WTC11 (cell line): ENCODE data around the gene SEC22C. TPM values are rescaled to one million over a fixed set of nuclear protein-coding genes. Genes with fewer than 3 reads are reported as not detected.

Source experiments
- ATAC-seq: fragments of 200-7000 bp; cut with Tn5 transposase; 2 replicates; pipeline ENCODE4 v1.10.0; 2021; ENCODE audit warnings: mild to moderate bottlenecking, moderate library complexity
- CTCF ChIA-PET: fragments of 300-600 bp; sonication (Branson Sonifier 250); formaldehyde crosslinking; loops from one replicate; lab custom pipeline; 2021; ENCODE audit warnings: antibody characterized with exemption; lab: Charles Lee
- POLR2A ChIA-PET: fragments of 350-600 bp; sonication (Branson Sonifier 250); formaldehyde crosslinking; loops from one replicate; lab custom pipeline; 2021; ENCODE audit warnings: antibody characterized with exemption; lab: Charles Lee
- DNase-seq: peaks from one replicate; pipeline ENCODE4 v3.0.0; 2021; ENCODE audit warnings: low spot score
- H3K27ac Mint-ChIP-seq: 2 replicates; pipeline ENCODE4 v1.8.0; 2021; ENCODE audit warnings: mixed read lengths
- H3K27me3 Mint-ChIP-seq: 2 replicates; pipeline ENCODE4 v1.8.0; 2021; ENCODE audit warnings: low read depth, mild to moderate bottlenecking, moderate library complexity, mixed read lengths
- H3K36me3 Mint-ChIP-seq: 2 replicates; pipeline ENCODE4 v1.8.0; 2021; ENCODE audit warnings: mixed read lengths
- H3K4me1 Mint-ChIP-seq: 2 replicates; pipeline ENCODE4 v1.8.0; 2022; ENCODE audit warnings: mixed read lengths
- H3K4me3 Mint-ChIP-seq: 2 replicates; pipeline ENCODE4 v1.8.0; 2021; ENCODE audit warnings: mild to moderate bottlenecking, moderate library complexity, mixed read lengths
- H3K9me3 Mint-ChIP-seq: 2 replicates; pipeline ENCODE4 v1.8.0; 2021; ENCODE audit warnings: mixed read lengths
- CBFB ChIP-seq: sonication (generic); formaldehyde crosslinking; IDR thresholded peaks from 2 replicates; pipeline ENCODE4 v1.8.1; 2022; ENCODE audit warnings: mild to moderate bottlenecking, low read depth, missing genetic modification reagents
- ETV6 ChIP-seq: sonication (generic); formaldehyde crosslinking; IDR thresholded peaks from 2 replicates; pipeline ENCODE4 v1.8.1; 2022; ENCODE audit warnings: mild to moderate bottlenecking, missing genetic modification reagents
- FOXP1 ChIP-seq: sonication (generic); formaldehyde crosslinking; IDR thresholded peaks from 2 replicates; pipeline ENCODE4 v1.8.0; 2022; ENCODE audit warnings: missing genetic modification reagents, mild to moderate bottlenecking, moderate library complexity, borderline replicate concordance
- GABPB1 ChIP-seq: sonication (generic); formaldehyde crosslinking; IDR thresholded peaks from 2 replicates; pipeline ENCODE4 v1.8.1; 2023; ENCODE audit warnings: mild to moderate bottlenecking, missing genetic modification reagents
- PRRX2 ChIP-seq: fragments of 250-450 bp; sonication (Bioruptor Pico); IDR thresholded peaks from 2 replicates; pipeline ENCODE4 v1.8.0; 2021; ENCODE audit warnings: mild to moderate bottlenecking
- SMAD3 ChIP-seq: sonication (generic); formaldehyde crosslinking; IDR thresholded peaks from 2 replicates; pipeline ENCODE4 v1.8.0; 2022; ENCODE audit warnings: missing genetic modification reagents, mild to moderate bottlenecking, borderline replicate concordance
- TCF7 ChIP-seq: sonication (generic); formaldehyde crosslinking; IDR thresholded peaks from 2 replicates; pipeline ENCODE4 v1.8.0; 2022; ENCODE audit warnings: mild to moderate bottlenecking, low read depth, missing genetic modification reagents, moderate library complexity
- ZNF138 ChIP-seq: sonication (generic); formaldehyde crosslinking; conservative IDR thresholded peaks from 2 replicates; pipeline ENCODE4 v1.8.1; 2022; ENCODE audit warnings: mild to moderate bottlenecking, moderate library complexity, missing genetic modification reagents
- ZNF396 ChIP-seq: fragments of 250-450 bp; sonication (Bioruptor Pico); IDR thresholded peaks from 2 replicates; pipeline ENCODE4 v1.8.0; 2021; ENCODE audit warnings: mild to moderate bottlenecking, moderate library complexity, borderline replicate concordance
- ZNF423 ChIP-seq: fragments of 250-450 bp; sonication (Bioruptor Pico); IDR thresholded peaks from 2 replicates; pipeline ENCODE4 v2.1.2; 2022; ENCODE audit warnings: mild to moderate bottlenecking, moderate library complexity
- ZNF671 ChIP-seq: fragments of 250-450 bp; sonication (Bioruptor Pico); IDR thresholded peaks from 2 replicates; pipeline ENCODE4 v1.8.0; 2021; ENCODE audit warnings: mild to moderate bottlenecking
- total RNA-seq: library from RNA; stranded (reverse); gene quantifications from 3 replicates; pipeline ENCODE4 v1.2.3, GENCODE V29; 2021
- TF ChIP-seq, protein P1 (sequence below): sonication (generic); formaldehyde crosslinking; IDR thresholded peaks from 2 replicates; pipeline ENCODE4 v1.8.1; 2023; ENCODE audit warnings: mild to moderate bottlenecking, missing genetic modification reagents, moderate library complexity
- TF ChIP-seq, protein P2 (sequence below): fragments of 250-450 bp; sonication (Bioruptor Pico); IDR thresholded peaks from 2 replicates; pipeline ENCODE4 v1.9.0; 2021; ENCODE audit warnings: mild to moderate bottlenecking, borderline replicate concordance
- TF ChIP-seq, protein P3 (sequence below): sonication (generic); formaldehyde crosslinking; IDR thresholded peaks from 2 replicates; pipeline ENCODE4 v1.8.0; 2023; ENCODE audit warnings: missing genetic modification reagents, mild to moderate bottlenecking, borderline replicate concordance
- TF ChIP-seq, protein P4 (sequence below): sonication (generic); formaldehyde crosslinking; IDR thresholded peaks from 2 replicates; pipeline ENCODE4 v1.8.0; 2022; ENCODE audit warnings: mild to moderate bottlenecking, missing genetic modification reagents
- TF ChIP-seq, protein P5 (sequence below): sonication (generic); formaldehyde crosslinking; IDR thresholded peaks from 2 replicates; pipeline ENCODE4 v1.8.1; 2023; ENCODE audit warnings: mild to moderate bottlenecking, missing genetic modification reagents
- TF ChIP-seq, protein P6 (sequence below): fragments of 250-450 bp; sonication (Bioruptor Pico); IDR thresholded peaks from 2 replicates; pipeline ENCODE4 v1.9.0; 2021; ENCODE audit warnings: moderate library complexity, mild to moderate bottlenecking, inconsistent platforms, borderline replicate concordance
- TF ChIP-seq, protein P7 (sequence below): sonication (generic); formaldehyde crosslinking; IDR thresholded peaks from 2 replicates; pipeline ENCODE4 v1.8.1; 2023; ENCODE audit warnings: mild to moderate bottlenecking, moderate library complexity, missing genetic modification reagents
- TF ChIP-seq, protein P8 (sequence below): sonication (generic); formaldehyde crosslinking; IDR thresholded peaks from 2 replicates; pipeline ENCODE4 v1.8.1; 2022; ENCODE audit warnings: mild to moderate bottlenecking, missing genetic modification reagents, moderate library complexity, borderline replicate concordance

Gene SEC22C
- total RNA-seq, 1 experiment from 2014 or later, result 37.0 TPM

DNA sequence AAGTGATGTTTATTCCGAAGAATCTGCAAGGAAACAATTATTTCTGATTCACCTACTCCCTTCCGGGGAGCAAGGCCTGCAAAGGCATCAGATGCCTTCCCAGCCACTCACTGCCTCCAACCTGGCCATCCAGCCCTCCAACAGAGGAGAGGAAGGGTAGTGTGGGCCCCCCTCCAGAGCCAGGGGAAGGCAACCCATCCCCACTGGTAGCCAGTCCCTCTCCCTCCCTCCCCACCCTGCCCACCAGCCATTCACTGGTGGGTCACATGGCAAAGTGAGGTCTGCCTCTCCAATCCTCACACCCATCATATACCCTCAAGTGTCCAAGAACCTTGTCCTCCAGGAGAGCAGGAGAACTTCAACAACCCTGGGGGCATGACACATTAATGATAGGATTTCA, 81.7 kb downstream of the SEC22C start (continued):
- TF ChIP-seq ZNF423 (CRISPR knock-in tag) (no peak), CBFB (CRISPR knock-in tag) (no peak)
- TF ChIP-seq, protein P1, sequence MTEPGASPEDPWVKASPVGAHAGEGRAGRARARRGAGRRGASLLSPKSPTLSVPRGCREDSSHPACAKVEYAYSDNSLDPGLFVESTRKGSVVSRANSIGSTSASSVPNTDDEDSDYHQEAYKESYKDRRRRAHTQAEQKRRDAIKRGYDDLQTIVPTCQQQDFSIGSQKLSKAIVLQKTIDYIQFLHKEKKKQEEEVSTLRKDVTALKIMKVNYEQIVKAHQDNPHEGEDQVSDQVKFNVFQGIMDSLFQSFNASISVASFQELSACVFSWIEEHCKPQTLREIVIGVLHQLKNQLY (CRISPR knock-in tag), result no peak
- TF ChIP-seq, protein P2, sequence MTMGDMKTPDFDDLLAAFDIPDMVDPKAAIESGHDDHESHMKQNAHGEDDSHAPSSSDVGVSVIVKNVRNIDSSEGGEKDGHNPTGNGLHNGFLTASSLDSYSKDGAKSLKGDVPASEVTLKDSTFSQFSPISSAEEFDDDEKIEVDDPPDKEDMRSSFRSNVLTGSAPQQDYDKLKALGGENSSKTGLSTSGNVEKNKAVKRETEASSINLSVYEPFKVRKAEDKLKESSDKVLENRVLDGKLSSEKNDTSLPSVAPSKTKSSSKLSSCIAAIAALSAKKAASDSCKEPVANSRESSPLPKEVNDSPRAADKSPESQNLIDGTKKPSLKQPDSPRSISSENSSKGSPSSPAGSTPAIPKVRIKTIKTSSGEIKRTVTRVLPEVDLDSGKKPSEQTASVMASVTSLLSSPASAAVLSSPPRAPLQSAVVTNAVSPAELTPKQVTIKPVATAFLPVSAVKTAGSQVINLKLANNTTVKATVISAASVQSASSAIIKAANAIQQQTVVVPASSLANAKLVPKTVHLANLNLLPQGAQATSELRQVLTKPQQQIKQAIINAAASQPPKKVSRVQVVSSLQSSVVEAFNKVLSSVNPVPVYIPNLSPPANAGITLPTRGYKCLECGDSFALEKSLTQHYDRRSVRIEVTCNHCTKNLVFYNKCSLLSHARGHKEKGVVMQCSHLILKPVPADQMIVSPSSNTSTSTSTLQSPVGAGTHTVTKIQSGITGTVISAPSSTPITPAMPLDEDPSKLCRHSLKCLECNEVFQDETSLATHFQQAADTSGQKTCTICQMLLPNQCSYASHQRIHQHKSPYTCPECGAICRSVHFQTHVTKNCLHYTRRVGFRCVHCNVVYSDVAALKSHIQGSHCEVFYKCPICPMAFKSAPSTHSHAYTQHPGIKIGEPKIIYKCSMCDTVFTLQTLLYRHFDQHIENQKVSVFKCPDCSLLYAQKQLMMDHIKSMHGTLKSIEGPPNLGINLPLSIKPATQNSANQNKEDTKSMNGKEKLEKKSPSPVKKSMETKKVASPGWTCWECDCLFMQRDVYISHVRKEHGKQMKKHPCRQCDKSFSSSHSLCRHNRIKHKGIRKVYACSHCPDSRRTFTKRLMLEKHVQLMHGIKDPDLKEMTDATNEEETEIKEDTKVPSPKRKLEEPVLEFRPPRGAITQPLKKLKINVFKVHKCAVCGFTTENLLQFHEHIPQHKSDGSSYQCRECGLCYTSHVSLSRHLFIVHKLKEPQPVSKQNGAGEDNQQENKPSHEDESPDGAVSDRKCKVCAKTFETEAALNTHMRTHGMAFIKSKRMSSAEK (CRISPR knock-in tag), result no peak

DNA sequence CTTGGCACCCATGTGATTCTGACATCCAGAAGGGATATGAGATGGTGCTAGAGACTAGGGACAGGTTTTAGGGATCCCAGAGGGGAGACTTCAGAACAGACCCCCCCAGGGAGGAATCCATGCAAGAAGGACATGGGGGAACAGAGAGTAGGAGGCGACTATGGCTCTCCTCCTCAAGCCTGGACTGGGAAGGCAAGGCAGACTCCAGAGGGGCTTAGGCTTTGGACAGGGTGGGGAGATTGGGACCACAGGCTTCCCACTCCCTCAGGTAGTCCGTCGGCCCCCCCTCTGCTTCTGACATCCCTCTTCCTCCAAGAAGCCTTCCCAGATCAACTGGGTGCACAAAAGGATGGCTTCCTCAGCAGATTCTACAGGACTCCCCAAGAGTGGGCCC, 82.3 kb downstream of the SEC22C start:
- no peak overlapping the region for H3K4me3 Mint-ChIP-seq
- ChIA-PET CTCF (no interaction called here), POLR2A (no interaction called here)
- H3K27me3 Mint-ChIP-seq, result peaks cover 68% of the 10 kb centered on the region
- H3K36me3 Mint-ChIP-seq, result no peaks in the 10 kb centered on the region
- H3K9me3 Mint-ChIP-seq, result no peaks in the 10 kb centered on the region
- DNase-seq (no peak), ATAC-seq (no peak)
- H3K27ac Mint-ChIP-seq, result no peak overlapping the region
- H3K4me1 Mint-ChIP-seq, result peaks cover 43% of the 10 kb centered on the region
- no peak for TF ChIP-seq ETV6 (CRISPR knock-in tag)
- no peak for TF ChIP-seq ZNF138
- TF ChIP-seq GABPB1, result no peak
- TF ChIP-seq, protein P3, sequence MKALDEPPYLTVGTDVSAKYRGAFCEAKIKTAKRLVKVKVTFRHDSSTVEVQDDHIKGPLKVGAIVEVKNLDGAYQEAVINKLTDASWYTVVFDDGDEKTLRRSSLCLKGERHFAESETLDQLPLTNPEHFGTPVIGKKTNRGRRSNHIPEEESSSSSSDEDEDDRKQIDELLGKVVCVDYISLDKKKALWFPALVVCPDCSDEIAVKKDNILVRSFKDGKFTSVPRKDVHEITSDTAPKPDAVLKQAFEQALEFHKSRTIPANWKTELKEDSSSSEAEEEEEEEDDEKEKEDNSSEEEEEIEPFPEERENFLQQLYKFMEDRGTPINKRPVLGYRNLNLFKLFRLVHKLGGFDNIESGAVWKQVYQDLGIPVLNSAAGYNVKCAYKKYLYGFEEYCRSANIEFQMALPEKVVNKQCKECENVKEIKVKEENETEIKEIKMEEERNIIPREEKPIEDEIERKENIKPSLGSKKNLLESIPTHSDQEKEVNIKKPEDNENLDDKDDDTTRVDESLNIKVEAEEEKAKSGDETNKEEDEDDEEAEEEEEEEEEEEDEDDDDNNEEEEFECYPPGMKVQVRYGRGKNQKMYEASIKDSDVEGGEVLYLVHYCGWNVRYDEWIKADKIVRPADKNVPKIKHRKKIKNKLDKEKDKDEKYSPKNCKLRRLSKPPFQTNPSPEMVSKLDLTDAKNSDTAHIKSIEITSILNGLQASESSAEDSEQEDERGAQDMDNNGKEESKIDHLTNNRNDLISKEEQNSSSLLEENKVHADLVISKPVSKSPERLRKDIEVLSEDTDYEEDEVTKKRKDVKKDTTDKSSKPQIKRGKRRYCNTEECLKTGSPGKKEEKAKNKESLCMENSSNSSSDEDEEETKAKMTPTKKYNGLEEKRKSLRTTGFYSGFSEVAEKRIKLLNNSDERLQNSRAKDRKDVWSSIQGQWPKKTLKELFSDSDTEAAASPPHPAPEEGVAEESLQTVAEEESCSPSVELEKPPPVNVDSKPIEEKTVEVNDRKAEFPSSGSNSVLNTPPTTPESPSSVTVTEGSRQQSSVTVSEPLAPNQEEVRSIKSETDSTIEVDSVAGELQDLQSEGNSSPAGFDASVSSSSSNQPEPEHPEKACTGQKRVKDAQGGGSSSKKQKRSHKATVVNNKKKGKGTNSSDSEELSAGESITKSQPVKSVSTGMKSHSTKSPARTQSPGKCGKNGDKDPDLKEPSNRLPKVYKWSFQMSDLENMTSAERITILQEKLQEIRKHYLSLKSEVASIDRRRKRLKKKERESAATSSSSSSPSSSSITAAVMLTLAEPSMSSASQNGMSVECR, result no peak
- TF ChIP-seq, protein P4, sequence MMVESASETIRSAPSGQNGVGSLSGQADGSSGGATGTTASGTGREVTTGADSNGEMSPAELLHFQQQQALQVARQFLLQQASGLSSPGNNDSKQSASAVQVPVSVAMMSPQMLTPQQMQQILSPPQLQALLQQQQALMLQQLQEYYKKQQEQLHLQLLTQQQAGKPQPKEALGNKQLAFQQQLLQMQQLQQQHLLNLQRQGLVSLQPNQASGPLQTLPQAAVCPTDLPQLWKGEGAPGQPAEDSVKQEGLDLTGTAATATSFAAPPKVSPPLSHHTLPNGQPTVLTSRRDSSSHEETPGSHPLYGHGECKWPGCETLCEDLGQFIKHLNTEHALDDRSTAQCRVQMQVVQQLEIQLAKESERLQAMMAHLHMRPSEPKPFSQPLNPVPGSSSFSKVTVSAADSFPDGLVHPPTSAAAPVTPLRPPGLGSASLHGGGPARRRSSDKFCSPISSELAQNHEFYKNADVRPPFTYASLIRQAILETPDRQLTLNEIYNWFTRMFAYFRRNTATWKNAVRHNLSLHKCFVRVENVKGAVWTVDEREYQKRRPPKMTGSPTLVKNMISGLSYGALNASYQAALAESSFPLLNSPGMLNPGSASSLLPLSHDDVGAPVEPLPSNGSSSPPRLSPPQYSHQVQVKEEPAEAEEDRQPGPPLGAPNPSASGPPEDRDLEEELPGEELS (CRISPR knock-in tag), result no peak
- TF ChIP-seq, protein P5, sequence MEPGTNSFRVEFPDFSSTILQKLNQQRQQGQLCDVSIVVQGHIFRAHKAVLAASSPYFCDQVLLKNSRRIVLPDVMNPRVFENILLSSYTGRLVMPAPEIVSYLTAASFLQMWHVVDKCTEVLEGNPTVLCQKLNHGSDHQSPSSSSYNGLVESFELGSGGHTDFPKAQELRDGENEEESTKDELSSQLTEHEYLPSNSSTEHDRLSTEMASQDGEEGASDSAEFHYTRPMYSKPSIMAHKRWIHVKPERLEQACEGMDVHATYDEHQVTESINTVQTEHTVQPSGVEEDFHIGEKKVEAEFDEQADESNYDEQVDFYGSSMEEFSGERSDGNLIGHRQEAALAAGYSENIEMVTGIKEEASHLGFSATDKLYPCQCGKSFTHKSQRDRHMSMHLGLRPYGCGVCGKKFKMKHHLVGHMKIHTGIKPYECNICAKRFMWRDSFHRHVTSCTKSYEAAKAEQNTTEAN (CRISPR knock-in tag), result no peak
- TF ChIP-seq ZNF396 (CRISPR knock-in tag), result no peak
- no peak for TF ChIP-seq ZNF671 (CRISPR knock-in tag)
- TF ChIP-seq, protein P6, sequence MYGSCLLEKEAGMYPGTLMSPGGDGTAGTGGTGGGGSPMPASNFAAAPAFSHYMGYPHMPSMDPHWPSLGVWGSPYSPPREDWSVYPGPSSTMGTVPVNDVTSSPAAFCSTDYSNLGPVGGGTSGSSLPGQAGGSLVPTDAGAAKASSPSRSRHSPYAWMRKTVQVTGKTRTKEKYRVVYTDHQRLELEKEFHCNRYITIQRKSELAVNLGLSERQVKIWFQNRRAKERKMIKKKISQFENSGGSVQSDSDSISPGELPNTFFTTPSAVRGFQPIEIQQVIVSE (CRISPR knock-in tag), result no peak
- no peak for TF ChIP-seq SMAD3 (CRISPR knock-in tag)
- no peak for TF ChIP-seq PRRX2 (CRISPR knock-in tag)
- TF ChIP-seq, protein P7, sequence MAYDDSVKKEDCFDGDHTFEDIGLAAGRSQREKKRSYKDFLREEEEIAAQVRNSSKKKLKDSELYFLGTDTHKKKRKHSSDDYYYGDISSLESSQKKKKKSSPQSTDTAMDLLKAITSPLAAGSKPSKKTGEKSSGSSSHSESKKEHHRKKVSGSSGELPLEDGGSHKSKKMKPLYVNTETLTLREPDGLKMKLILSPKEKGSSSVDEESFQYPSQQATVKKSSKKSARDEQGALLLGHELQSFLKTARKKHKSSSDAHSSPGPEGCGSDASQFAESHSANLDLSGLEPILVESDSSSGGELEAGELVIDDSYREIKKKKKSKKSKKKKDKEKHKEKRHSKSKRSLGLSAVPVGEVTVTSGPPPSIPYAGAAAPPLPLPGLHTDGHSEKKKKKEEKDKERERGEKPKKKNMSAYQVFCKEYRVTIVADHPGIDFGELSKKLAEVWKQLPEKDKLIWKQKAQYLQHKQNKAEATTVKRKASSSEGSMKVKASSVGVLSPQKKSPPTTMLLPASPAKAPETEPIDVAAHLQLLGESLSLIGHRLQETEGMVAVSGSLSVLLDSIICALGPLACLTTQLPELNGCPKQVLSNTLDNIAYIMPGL, result no peak
- no peak for TF ChIP-seq CBFB (CRISPR knock-in tag)
- TF ChIP-seq FOXP1 (CRISPR knock-in tag), result no peak
- TF ChIP-seq, protein P8, sequence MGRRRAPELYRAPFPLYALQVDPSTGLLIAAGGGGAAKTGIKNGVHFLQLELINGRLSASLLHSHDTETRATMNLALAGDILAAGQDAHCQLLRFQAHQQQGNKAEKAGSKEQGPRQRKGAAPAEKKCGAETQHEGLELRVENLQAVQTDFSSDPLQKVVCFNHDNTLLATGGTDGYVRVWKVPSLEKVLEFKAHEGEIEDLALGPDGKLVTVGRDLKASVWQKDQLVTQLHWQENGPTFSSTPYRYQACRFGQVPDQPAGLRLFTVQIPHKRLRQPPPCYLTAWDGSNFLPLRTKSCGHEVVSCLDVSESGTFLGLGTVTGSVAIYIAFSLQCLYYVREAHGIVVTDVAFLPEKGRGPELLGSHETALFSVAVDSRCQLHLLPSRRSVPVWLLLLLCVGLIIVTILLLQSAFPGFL (CRISPR knock-in tag), result no peak
- TF ChIP-seq TCF7 (CRISPR knock-in tag), result no peak
